ENCODE data around the gene MRPS25.

Gene MRPS25

DNA sequence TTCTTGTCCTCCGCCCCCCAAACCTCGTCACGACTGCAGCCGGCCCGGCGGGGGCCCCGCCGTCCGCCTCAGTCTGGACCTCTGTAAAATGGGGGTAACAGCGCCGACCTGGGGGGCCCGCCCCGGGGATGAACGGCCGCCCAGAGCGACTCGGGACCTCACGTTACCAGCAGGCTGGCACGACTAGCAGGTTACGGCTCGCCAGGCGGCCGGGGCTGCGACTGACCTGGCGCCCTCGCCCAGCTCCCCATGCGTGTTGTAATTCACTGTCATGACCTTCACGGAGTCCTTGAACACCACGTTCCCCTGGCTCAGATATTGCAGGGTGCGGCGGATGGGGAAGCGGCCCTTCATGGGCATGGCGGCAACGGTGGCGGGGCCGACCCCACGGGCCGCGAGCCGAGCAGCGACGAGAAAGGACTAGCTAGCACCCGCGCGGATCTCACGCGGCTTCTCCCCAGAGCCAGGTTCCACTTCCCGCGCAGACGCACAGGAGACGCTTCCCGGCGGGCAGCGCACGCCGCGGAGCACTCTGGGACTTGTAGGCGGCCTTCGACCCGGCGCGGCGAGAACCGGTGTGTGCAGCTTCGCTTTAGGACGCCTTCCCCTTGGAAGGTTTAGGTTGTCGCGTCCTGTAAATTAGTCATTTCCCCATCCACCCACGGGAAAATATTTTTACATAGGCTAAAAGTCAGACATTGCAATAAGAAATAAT is at the start of gene MRPS25:
Gene MRPS25 (minus strand): TSS at position 481 of the 715 bp plus-strand sequence. CDS start 121 bp downstream, at position 360.
- DNase-seq, result peak; percentile 93 to 94
- no peak for TF ChIP-seq GATA1 (IDR thresholded peaks at IDR 0.05; ENCODE audit: low read depth, low read length)
- peak; percentile 94 for TF ChIP-seq POLR2A (IDR thresholded peaks at IDR 0.05; ENCODE audit: low read length)

GRCh38 chr3:15113884-15114283 is 48.8 kb upstream of the MRPS25 start:
- TF ChIP-seq POLR2A (IDR thresholded peaks at IDR 0.05; ENCODE audit: low read length), result no peak
- TF ChIP-seq GATA1 (IDR thresholded peaks at IDR 0.05; ENCODE audit: low read depth, low read length), result no peak
- DNase-seq, result no peak

DNA sequence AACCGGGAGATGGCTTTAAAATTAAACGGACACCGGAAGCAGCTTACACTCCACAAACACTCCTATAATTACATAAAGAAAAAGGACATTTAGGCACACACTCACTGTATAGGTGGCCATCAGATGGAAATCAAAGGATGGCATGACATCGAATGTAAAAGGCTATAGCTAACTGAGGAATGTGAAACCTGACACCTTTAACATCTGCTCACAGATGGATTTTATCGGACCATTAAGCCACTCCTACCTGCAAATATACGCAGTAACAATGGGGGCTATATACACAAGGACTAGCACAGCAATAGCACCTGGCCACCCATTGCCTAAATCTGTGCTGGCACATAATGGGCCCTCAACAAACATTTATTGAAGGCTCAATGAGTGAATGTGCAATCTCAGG is 48.4 kb upstream of the MRPS25 start:
- TF ChIP-seq POLR2A (IDR thresholded peaks at IDR 0.05; ENCODE audit: low read length), result no peak
- no peak for TF ChIP-seq GATA1 (IDR thresholded peaks at IDR 0.05; ENCODE audit: low read depth, low read length)
- DNase-seq, result no peak

DNA sequence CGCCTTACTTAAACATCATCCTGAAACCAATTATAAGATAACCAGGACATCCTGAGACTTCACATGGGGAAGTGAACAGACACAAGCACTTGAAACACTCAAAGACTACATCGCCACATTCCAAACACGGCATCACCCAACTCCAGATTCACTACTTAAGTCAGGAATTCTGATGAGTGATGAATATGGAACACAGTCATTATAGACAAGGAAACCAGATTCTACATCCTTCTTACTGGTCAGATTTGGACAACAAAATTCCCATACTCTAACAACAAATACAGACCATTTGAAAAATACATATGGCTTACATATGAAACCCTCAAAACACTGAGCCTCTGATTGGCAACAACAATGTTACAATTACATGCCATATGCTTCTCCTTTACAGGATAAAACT is 46.9 kb upstream of the MRPS25 start:
- DNase-seq, result no peak
- TF ChIP-seq POLR2A (IDR thresholded peaks at IDR 0.05; ENCODE audit: low read length), result no peak

DNA sequence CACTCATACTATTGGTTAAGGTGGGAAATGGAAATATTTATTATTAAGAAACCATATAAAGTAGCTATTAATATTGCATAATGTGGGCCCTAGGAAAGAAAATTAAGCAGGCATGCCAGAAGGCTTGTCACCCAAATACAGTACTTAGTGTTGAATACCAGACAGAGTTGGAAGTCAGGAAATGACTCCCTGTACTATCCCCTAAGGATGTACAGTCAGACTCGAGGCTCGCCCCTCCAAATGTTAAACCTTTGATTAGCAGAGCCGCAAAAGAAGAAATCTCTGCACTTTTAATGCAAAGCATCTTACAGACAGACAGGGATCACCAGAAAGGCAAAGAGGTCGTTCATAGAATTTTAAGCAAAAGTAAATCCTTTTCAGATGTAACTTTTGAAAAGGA is 45.1 kb upstream of the MRPS25 start:
- TF ChIP-seq POLR2A (IDR thresholded peaks at IDR 0.05; ENCODE audit: low read length) (no peak), GATA1 (IDR thresholded peaks at IDR 0.05; ENCODE audit: low read depth, low read length) (no peak)
- DNase-seq, result no peak

GRCh38 chr3:15108869-15109268 is 43.8 kb upstream of the MRPS25 start:
- TF ChIP-seq GATA1 (IDR thresholded peaks at IDR 0.05; ENCODE audit: low read depth, low read length) (no peak), POLR2A (IDR thresholded peaks at IDR 0.05; ENCODE audit: low read length) (no peak)

GRCh38 chr3:15108082-15108545 is 43.0 kb upstream of the MRPS25 start:
- peak; percentile 84 to 91 for DNase-seq
- no peak for TF ChIP-seq POLR2A (IDR thresholded peaks at IDR 0.05; ENCODE audit: low read length)
- no peak for TF ChIP-seq GATA1 (IDR thresholded peaks at IDR 0.05; ENCODE audit: low read depth, low read length)

More at GRCh38 chr3:15108869-15109268, 43.8 kb upstream of the MRPS25 start:
- DNase-seq, result no peak

DNA sequence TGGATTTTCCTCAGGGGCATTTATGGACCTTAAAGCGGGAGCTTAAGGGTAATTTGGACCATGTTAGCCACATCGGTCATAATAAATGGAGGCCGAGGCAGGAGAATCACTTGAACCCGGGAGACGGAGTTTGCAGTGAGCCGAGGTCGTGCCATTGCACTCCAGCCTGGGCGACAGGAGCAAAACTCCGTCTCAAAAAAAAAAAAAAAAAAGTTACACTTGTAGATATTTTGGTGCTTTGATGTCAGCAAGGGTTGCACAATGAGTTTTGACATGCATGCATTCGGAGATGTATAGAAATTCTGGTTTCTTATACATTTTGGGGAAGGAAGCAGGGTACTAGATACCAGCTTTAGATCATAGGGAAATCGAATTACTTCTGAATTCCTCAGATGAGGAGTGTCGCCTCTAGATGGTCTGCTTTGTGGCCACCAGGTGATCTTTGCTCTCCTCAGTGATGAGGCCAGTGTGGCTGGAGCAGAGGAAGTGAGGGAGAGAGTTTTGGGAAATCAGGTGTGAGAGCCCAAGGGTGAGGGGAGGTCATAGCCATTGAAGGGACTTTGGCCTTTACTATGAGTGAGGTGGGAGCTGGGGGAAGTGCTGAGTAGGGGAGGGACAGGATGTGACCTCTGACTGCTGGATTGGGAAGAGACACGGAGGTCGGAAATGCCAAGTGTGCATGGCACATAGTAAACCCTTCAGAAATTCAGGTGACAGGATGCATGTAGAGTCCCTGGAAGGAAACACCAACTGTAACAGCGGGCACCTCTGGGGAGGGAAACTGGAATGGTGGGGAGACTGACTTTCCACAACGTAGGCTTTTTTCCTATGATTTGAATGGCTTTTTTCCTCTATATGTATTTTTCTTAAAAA is 42.2 kb upstream of the MRPS25 start:
- no peak for TF ChIP-seq GATA1 (IDR thresholded peaks at IDR 0.05; ENCODE audit: low read depth, low read length)
- TF ChIP-seq POLR2A (IDR thresholded peaks at IDR 0.05; ENCODE audit: low read length), result no peak
- DNase-seq, result no peak

DNA sequence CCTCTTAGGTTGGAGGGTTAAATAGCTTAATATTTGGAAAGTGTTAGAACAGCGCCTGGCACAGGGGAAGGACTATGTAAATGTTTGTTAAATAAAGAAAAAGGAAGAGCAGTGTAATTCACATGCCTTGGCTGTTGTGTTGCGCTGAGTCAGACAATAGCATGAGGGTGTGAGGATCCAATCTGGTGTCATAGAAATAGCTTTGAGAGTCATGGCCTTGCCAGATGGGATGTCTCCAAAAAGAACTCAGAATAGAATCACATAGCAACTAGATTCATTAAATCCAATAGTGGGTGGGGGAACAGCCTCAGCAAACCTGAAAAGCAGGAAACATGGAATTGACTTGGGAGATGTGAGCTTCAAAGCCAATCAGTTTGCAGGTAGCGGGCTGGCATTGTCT is 37.7 kb upstream of the MRPS25 start:
- no peak for DNase-seq
- TF ChIP-seq GATA1 (IDR thresholded peaks at IDR 0.05; ENCODE audit: low read depth, low read length) (no peak), POLR2A (IDR thresholded peaks at IDR 0.05; ENCODE audit: low read length) (no peak)

DNA sequence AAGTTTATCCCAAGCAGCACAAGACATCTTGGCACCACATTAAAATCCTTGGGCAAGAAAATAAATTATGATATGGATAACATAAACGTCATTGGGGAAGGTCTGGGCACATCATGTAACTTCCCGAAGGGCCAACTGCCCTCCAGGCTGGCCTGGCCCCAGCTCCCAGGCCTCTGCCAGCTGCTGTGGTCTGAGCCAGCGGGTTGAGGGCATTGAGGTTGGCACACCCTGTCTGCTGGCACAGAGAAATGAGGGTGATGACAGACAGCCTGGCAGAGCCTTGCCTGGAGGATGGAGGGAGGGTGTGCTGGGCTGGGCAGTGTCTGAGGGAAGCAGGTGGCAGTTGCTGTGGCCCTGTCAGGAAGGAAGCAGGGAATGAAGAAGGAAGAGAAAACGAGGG is 37.1 kb upstream of the MRPS25 start:
- TF ChIP-seq GATA1 (IDR thresholded peaks at IDR 0.05; ENCODE audit: low read depth, low read length) (no peak), POLR2A (IDR thresholded peaks at IDR 0.05; ENCODE audit: low read length) (peak; percentile 25)
- no peak for DNase-seq

DNA sequence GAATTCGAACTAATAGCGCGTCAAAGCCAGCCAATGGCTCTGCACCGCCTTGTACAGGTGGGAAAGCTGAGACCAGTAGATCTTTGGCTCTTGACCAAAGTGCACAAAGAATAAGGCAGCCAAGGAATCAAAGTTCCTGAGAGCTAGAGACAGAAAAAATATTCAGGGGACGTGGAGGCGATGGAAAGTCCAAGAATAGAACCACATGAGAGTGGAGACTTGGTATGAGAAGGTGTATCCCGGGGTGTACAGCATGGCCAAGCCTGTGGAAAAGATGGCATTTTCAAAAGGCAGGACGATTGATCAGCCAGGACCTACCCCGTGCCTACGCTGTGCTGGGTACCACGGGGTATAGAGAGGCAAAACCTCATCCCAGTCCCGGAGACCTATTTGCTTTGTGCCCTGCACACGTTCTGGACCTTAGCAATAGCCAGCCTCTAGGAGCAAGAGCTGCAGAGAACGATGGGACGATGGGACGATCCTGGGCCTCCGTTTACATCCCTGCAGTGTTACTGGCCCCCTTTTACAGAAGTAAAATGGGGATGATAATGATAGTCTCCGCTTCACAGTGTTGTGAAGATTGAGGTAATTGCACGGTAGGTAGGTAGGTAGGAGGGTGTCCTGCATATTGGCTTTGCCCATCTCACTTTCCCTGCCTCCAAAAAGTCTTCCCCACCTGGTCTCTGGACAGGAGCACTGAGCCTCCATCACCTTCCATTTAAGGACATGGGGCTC is 34.4 kb upstream of the MRPS25 start:
- DNase-seq, result no peak
- TF ChIP-seq POLR2A (IDR thresholded peaks at IDR 0.05; ENCODE audit: low read length) (peak; percentile 37), GATA1 (IDR thresholded peaks at IDR 0.05; ENCODE audit: low read depth, low read length) (no peak)

GRCh38 chr3:15098503-15099363 is 33.6 kb upstream of the MRPS25 start, which contains the start of gene RBSN:
Gene RBSN (minus strand): TSS chr3:15099148. CDS start chr3:15096120, 3,028 bp downstream.
- TF ChIP-seq GATA1 (IDR thresholded peaks at IDR 0.05; ENCODE audit: low read depth, low read length) (no peak), POLR2A (IDR thresholded peaks at IDR 0.05; ENCODE audit: low read length) (peak; percentile 82)
- peak; percentile 96 for DNase-seq

GRCh38 chr3:15097891-15098290 is 32.8 kb upstream of the MRPS25 start:
- peak; percentile 25 to 44 for DNase-seq

More at GRCh38 chr3:15097891-15098290, 32.8 kb upstream of the MRPS25 start:
- no peak for TF ChIP-seq GATA1 (IDR thresholded peaks at IDR 0.05; ENCODE audit: low read depth, low read length)
- no peak for TF ChIP-seq POLR2A (IDR thresholded peaks at IDR 0.05; ENCODE audit: low read length)
